ENCODE measurements around the gene CCDC137.

The CCDC137 gene

GRCh38 chr17:81703747-81704654 lies 37.5 kb downstream of the CCDC137 start:
- DNase-seq: no peak

DNA sequence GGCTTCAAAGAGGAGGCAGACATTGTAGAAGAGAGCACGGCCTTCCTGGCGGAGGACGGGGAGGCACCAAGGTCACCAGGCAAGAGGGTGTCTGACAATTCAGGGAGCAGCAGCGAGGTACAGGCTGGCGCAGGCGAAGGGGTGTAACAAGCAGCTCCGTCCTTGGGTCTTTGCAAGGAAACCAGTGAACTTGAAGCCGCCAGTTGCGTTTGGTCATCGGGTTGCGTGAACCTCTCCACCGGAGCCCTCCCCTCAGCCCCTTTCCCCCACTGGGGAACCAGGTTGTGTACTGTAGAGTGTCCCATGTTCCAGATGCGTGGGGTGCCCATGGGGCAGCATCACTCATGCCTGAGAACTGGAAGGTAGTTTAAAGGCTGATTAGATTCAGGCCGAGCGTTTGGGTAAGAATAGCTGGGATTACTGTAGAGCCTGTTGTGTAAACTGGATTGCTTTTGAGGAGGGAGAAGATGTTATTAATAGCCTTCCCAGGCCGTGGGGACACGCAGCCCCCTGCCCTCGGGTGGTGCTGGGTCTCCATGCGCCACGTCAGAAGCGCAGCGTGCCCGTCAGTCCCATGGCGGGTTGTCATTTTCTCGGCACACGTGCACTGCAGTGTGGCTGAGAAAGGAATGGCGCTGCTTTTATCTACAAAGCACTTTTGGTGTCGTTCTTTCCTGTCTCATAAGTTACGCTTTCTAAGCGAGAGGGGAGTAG lies 39.1 kb downstream of the CCDC137 start:
- no peak for DNase-seq

- no peak for DNase-seq
Measured at GRCh38 chr17:81706232-81706611, 39.7 kb downstream of the CCDC137 start.

- DNase-seq: no peak
Measured at GRCh38 chr17:81706757-81707624, 40.5 kb downstream of the CCDC137 start.

GRCh38 chr17:81707725-81708646 lies 41.4 kb downstream of the CCDC137 start:
- DNase-seq: no peak

DNA sequence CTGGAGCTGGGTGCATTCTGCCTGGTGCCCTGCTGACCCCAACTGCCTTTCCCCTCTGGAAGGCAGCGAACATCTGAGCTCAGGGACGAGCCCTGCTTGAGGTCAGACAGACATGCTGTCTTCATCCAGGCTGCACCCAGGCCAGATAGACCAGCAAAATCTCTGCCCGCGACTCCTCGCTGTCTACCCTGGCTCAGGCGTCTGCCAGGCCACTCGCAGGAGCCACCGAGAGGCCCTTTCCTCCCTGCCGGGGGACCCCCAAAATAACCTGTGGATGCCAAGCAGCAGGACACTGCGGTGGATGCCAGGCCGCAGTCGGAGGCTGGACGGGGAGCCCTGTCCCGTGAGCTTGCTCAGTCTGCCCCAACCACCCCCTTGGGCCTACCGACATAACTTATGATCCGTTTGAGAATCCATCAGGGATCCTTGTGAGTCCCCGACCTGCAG lies 42.2 kb downstream of the CCDC137 start:
- no peak for DNase-seq

- peak; percentile 41 for DNase-seq
Measured at GRCh38 chr17:81710514-81711308, 44.2 kb downstream of the CCDC137 start.

GRCh38 chr17:81711814-81712467 lies 45.4 kb downstream of the CCDC137 start, which contains the start of gene SLC25A10:
TSS of gene SLC25A10 (plus strand) at chr17:81712284. CDS start at chr17:81712427, 143 bp downstream.
- DNase-seq: peak; percentile 95

DNA sequence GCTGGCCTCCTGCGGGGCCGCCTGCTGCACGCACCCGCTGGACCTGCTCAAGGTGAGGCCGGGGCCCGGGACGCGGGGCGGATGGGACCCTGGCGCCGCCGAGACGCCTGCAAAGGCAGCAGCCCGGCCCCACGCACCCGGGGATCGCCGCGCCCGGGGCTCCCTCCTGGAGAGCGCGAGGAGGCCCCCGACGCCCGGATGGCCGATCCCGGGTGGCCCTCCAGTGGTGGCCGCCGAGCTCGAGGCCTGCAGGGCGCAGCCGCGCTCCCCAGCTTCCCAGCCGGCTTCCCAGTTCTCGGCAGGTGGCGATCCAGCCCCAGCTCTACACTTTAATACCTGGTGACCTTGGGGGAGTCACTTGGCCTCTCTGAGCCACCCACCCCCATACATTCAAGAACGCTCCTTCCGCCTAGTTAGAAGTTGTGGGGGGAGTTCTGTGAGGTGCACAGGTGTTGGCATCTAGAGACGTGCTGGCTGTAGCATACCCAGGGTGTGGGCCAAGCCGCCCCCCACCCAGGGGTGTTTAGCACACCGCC lies 46.0 kb downstream of the CCDC137 start:
- DNase-seq: peak; percentile 34

GRCh38 chr17:81713004-81713555 lies 46.5 kb downstream of the CCDC137 start:
- DNase-seq: no peak

DNA sequence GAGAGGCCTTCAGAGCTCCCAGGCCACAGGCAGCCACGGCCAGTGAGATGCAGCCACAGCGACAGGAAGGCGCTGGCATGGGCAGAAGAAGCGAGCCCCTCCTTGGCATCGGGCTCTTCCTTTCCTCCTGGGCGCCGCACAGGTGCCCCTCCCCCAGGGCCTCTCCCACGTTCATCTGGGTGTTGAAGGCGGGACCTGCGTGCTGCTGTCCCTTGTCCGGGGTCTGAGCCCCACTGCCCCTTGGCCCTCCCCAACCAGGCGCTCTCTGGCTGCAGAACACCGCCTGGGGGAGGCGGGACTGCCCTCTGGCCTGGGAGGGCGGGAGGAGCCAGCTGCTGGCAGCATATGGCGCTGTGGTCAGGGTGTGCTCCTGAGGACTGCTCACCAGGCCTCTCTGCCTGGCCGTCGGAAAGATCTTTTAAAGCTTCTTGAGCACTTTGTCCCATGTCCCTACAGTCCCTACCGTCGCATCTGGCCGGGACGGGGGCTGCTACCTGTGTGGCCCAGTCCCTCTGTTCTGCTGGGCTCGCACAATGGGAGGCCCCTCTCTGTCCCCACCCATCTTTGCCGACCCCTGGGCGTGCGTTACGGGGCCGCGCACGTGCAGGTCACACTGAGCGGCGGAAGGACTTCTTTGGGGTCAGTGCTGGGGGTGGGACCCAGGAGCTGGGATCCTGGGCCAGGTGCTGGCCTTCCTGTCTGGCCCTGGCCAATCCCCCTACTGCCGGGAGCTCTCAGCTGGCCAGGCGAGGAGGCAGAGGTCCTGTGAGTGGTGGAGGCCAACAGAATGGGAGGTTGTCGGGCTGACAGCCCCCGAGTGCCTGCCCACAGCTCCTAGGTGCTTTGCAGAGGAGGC lies 47.2 kb downstream of the CCDC137 start:
- no peak for DNase-seq

GRCh38 chr17:81714412-81715106 lies 48.0 kb downstream of the CCDC137 start:
- no peak for DNase-seq

- no peak for DNase-seq
Measured at GRCh38 chr17:81715107-81715871, 48.8 kb downstream of the CCDC137 start.

GRCh38 chr17:81715872-81716673 lies 49.5 kb downstream of the CCDC137 start:
- no peak for DNase-seq

DNA sequence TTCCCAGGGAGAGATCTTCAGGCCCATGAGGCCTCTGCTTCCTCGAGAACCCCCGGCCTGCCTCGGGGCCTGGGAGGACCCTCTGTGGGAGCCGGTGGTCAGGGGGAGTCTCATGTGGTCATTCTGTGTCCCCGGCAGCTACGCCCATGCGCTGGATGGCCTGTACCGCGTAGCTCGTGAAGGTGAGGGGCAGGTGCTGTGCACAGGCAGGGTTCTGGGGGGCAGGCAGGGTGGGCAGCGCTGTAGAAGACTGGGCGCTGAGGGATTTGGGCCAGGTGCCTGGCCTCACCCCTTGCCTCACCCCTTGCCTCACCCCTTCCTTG lies 50.1 kb downstream of the CCDC137 start:
- DNase-seq: no peak

DNA sequence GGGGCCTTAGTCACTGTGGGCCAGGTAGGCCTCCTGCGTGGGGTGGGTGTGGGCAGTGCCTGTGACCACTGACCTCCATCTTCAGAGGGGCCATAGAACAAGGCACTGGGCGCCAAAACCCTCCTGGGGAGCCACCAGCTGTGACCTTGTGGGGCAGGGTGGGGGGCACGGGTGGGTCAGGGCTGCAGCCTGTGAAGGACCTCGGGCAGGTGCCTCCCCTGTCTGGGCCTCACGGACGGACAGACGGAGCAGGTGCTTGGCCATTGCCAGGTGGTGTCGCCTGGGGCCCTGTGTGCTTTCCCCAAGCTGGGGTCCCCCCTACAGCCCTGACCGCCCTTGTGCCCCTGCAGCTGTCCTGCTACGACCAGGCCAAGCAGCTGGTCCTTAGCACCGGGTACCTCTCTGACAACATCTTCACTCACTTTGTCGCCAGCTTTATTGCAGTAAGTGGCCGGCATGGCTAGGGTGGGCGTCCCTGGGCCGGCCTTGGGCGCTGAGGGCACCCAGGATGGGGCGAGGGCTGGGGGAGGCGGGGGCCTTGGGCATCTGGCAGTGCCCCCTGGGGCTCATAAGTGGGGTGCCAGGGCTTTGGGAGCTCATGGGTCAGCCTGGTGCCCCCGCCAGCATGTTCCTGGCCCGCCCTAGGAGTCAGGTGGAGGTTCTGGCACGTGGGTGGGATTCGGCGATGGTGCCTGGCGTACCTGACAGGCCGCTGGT lies 50.7 kb downstream of the CCDC137 start:
- no peak for DNase-seq
